Lower leg skin (tissue), 4 donors: ENCODE measurements around the gene KLF2. TPM values are rescaled to one million over a fixed set of nuclear protein-coding genes. Genes with fewer than 3 reads are reported as not detected.
"Not testable (repeated sequence)": the region's sequence is repeated elsewhere in the genome, so short reads cannot be mapped to it uniquely, and the experiment has no call there.

ENCODE experiments used
- DNase-seq, 2 donors: peaks; one replicate each; pipeline ENCODE4 v3.0.0-alpha.2; 2019; ENCODE audit warnings: low spot score in 2 of 2
- H3K4me3 ChIP-seq: fragments of 200-600 bp; sonication (generic); 2 replicates; pipeline ENCODE4 v1.5.1; 2017; ENCODE audit warnings: mild to moderate bottlenecking, low read depth; ENCODE audit not compliant: poor library complexity, severe bottlenecking
- POLR2A ChIP-seq, 2 donors: fragments of 450-650 bp; IDR thresholded peaks; one replicate each; pipeline ENCODE4 v1.6.1; 2016 to 2017; ENCODE audit warnings: antibody characterized with exemption in 2 of 2, mild to moderate bottlenecking in 1 of 2, moderate library complexity in 1 of 2
- WGBS, 2 donors: methylation state at CpG; one replicate each; pipeline ENCODE4 v1.1.5; 2018; 5-methylcytosine and 5-hydroxymethylcytosine counted together
- intact Hi-C: fragments of 100-400 bp; cut with DNase I; formaldehyde crosslinking; loops from one replicate; pipeline ENCODE4 v1.15.0; 2023; ENCODE audit warnings: low total_unique reads
- total RNA-seq, 4 donors: library from RNA; depleted of rRNA; stranded (reverse); fragments of >200 nt; gene quantifications; one replicate each; pipeline ENCODE4 v1.1.0, GENCODE V29; 2016
- TF ChIP-seq, protein P1 (sequence below), 3 donors: fragments of 450-650 bp; IDR thresholded peaks; one replicate each; pipeline ENCODE4 v1.5.1; 2016; ENCODE audit warnings: antibody characterized with exemption in 3 of 3, mild to moderate bottlenecking in 3 of 3, moderate library complexity in 2 of 3

Gene KLF2
- total RNA-seq, 4 donors from 2014 or later = 12.6 to 27.5 (median 19.9) TPM

DNA sequence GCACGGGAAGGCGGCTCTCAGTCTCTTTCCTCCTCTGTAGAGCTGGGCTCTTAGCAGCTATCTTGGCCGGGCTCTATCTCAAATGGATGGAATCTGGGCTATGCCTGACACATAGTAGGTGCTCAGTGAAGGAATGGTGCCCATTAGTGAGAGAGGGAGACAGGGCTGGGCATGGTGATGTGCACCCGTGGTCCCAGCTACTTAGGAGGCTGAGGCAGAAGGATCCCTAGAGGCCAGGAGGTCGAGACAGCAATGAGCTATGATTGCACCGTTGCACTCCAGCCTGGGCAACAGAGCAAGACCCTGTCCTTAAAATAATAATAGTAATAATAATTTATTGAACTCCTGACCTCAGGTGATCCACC is 14.7 kb downstream of the KLF2 start:
- no peak for TF ChIP-seq POLR2A (IDR thresholded peaks at IDR 0.05)
- TF ChIP-seq, protein P1, sequence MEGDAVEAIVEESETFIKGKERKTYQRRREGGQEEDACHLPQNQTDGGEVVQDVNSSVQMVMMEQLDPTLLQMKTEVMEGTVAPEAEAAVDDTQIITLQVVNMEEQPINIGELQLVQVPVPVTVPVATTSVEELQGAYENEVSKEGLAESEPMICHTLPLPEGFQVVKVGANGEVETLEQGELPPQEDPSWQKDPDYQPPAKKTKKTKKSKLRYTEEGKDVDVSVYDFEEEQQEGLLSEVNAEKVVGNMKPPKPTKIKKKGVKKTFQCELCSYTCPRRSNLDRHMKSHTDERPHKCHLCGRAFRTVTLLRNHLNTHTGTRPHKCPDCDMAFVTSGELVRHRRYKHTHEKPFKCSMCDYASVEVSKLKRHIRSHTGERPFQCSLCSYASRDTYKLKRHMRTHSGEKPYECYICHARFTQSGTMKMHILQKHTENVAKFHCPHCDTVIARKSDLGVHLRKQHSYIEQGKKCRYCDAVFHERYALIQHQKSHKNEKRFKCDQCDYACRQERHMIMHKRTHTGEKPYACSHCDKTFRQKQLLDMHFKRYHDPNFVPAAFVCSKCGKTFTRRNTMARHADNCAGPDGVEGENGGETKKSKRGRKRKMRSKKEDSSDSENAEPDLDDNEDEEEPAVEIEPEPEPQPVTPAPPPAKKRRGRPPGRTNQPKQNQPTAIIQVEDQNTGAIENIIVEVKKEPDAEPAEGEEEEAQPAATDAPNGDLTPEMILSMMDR (IDR thresholded peaks at IDR 0.05) = no peak
- H3K4me3 ChIP-seq = no peak overlapping the region
- intact Hi-C loops = no loop called here
- 74 to 82% methylated on average over 6 of the region's 6 CpGs for WGBS, 2 donors
- DNase-seq = no peak

DNA sequence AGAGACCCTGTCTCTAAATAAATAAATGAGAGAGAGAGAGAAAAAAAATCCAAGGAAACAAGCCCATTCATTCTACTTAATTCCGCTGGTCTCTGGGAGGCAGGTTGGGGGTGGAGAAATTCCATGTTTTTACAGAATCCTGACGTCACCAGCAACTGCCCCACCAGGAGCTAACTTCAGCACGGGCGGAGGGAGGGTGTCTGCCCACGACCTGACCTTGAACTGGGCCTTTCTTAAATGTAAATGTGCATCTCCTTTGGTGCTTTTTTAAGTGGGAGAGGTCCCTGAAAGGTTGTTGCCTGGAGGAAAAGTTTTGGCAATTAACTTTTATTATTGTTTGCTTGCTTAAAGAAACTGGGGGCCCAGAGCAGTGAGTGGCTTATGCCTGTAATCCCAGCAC is 15.5 kb downstream of the KLF2 start:
- TF ChIP-seq, protein P1 (IDR thresholded peaks at IDR 0.05) = no peak
- DNase-seq = no peak
- H3K4me3 ChIP-seq = no peak overlapping the region
- intact Hi-C loops = no loop called here
- WGBS, 2 donors = 81% methylated on average over 5 of the region's 5 CpGs

DNA sequence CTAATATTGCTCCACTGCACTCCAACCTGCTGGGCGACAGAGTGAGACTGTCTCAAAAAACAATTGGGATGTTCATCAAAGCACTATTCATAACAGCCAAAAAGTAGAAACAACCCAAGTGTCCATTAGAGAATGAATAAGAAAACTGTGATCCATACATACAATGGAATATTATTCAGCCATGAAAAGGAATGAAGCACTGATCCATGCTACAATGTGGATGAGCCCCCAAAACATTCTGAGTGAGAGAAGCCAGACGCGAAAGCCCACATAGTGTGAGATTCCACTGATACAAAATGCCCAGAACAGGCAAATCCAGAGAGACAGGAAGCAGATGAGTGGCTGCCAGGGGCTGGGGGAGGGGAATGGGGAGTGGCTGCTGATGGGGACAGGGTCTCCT is 16.0 kb downstream of the KLF2 start:
- H3K4me3 ChIP-seq = no peak overlapping the region
- WGBS, 2 donors = 90 to 94% methylated on average over 3 of the region's 3 CpGs
- intact Hi-C loops = no loop called here
- TF ChIP-seq POLR2A (IDR thresholded peaks at IDR 0.05) = no peak
- TF ChIP-seq, protein P1 (IDR thresholded peaks at IDR 0.05) = no peak
- DNase-seq = no peak

DNA sequence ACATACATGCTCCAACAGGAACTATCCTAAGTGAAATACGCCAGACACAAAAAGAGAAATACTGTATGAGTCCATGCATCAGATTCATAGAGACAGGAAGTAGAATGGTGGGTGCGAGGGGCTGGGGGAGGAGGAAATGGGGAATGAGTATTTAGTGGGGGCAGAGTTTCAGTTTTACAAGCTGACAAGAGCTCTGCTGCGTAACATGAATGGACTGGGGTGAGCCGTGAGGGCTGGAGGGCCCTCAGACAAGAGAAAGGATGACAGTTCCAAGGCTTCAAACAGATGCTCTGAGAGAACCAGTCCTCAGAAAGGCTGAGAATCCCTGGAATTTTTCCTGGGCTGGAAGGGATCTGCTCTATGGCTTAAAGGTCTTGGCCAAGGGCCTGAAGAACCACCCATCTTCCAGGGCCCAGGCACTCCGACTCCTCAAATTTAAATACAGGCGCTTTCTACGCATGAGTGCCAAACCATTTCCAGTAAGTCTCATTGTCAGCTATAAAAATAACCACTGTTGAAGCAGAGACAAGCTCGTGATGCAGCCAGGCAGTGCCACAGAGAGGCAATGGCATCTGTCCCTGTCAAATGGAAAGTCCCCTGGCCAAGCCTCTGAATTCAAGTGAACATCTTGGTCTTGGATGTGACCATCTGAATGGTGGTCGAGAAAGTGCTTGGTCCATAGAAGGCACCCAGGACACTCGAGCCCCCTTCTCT is 17.5 kb downstream of the KLF2 start:
- peak in 1 of 2 donors; percentile 63 for DNase-seq
- 25 to 31% methylated on average over 9 to 10 of the region's 10 CpGs for WGBS, 2 donors
- no peak overlapping the region for H3K4me3 ChIP-seq
- TF ChIP-seq, protein P1 (IDR thresholded peaks at IDR 0.05) = no peak
- TF ChIP-seq POLR2A (IDR thresholded peaks at IDR 0.05) = no peak
- intact Hi-C loops = no loop called here

DNA sequence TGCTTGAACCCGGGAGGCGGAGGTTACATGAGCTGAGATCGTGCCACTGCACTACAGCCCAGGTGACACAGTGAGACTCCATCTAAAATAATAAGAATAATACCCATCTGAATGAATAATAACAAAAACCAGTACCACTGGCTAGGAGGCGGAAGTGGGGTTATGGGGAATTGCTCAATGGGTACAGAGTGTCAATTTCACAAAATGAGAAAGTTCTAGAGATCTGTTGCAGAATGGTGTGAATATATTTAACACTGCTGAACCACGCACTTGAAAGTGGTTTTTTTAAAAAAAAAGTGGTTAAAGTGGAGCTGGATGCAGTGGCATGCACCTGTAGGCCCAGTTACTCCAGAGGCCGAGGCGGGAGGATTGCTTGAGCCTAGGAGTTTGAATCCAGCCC is 18.5 kb downstream of the KLF2 start:
- 92 to 96% methylated on average over 7 of the region's 7 CpGs for WGBS, 2 donors
- no peak overlapping the region for H3K4me3 ChIP-seq
- TF ChIP-seq POLR2A (IDR thresholded peaks at IDR 0.05) = no peak
- TF ChIP-seq, protein P1 (IDR thresholded peaks at IDR 0.05) = no peak
- intact Hi-C loops = no loop called here
- no peak for DNase-seq

DNA sequence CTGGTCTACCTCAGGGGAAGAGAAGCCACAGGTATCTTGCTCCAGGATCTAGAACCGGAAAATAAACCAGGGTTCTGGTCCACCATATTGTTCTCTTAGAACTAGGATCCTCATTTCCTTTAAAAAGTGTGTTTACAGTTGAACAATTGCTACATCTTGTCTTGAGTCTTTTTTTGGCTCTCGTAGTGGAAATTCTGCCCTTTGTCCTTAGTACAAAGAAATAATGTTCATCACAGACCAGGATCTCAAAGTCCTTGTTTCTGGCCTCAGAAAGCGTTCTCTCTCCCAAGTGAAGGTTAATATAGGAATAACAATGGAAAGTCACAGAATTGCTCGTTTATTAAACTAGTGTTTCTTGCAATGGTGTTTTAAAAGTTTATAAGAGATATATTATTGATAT is 20.8 kb downstream of the KLF2 start:
- TF ChIP-seq, protein P1 (IDR thresholded peaks at IDR 0.05) = no peak
- intact Hi-C loops = no loop called here
- WGBS, 2 donors = 57 to 66% methylated on average over 4 of the region's 4 CpGs
- no peak for DNase-seq
- H3K4me3 ChIP-seq = no peak overlapping the region

DNA sequence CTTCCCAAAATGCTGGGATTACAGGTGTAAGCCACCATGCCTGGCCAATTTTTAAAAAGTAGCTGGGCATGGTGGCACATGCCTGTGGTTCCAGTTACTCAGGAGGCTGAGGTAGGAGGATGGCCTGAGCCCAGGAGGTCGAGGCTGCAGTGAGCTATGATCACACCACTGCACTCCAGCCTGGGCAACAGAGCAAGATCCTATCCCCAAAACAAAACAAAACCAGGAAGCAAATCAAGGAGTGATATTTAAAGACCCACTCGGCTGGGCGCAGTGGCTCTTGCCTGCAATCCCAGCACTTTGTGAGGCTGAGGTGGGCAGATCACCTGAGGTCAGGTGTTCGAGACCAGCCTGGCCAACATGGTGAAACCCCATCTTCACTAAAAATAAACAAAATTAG is 22.5 kb downstream of the KLF2 start:
- H3K4me3 ChIP-seq, DNase-seq, intact Hi-C loops: not testable (repeated sequence)
- WGBS, 2 donors = 85 to 95% methylated on average over 4 of the region's 4 CpGs
